Measurements from ENCODE around the gene SPOCD1.

Gene SPOCD1

GRCh38 chr1:31763671-31764311 lies 52.0 kb downstream of the SPOCD1 start:
- TF ChIP-seq CTCF (IDR thresholded peaks at IDR 0.05; ENCODE audit: insufficient read depth, low read length, poor library complexity, severe bottlenecking): no peak
- Histone ChIP-seq H3K36me3 (ENCODE audit: control insufficient read depth, insufficient read depth, low read length) (no peaks in the 10 kb centered on the region), H3K4me3 (replicated peaks; ENCODE audit: low read depth, low read length) (peak overlapping the region; percentile 39), H3K27me3 (replicated peaks; ENCODE audit: control insufficient read depth, insufficient read depth, low read length) (peaks cover 3% of the 10 kb centered on the region)
- no peak for DNase-seq (ENCODE audit: extremely low read depth, insufficient read length)

GRCh38 chr1:31762726-31763670 lies 52.8 kb downstream of the SPOCD1 start:
- Histone ChIP-seq H3K27me3 (replicated peaks; ENCODE audit: control insufficient read depth, insufficient read depth, low read length) (peaks cover 3% of the 10 kb centered on the region), H3K4me3 (replicated peaks; ENCODE audit: low read depth, low read length) (peak overlapping the region; percentile 39), H3K36me3 (ENCODE audit: control insufficient read depth, insufficient read depth, low read length) (no peaks in the 10 kb centered on the region)
- peak; percentile 48 for TF ChIP-seq CTCF (IDR thresholded peaks at IDR 0.05; ENCODE audit: insufficient read depth, low read length, poor library complexity, severe bottlenecking)
- DNase-seq (ENCODE audit: extremely low read depth, insufficient read length): peak; percentile 50

DNA sequence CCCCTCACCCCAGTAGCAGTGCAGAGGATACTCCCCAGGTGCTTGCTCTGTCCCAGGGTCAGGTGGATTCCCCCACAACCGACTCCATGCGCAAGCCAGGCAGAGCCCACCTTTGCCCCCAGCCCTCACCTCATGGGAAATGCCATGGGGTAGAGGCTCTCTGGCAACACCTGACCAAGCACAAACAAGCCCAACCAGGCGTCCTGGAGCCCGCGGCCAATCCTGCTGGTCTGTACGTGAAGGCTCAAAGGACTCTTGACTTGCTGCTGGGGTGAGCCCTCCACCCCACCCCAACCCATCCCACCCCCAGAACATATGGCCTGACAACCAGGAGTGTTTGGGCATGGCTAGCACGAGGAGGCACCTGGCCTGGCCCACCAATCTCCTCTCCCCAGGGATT lies 53.5 kb downstream of the SPOCD1 start:
- Histone ChIP-seq H3K36me3 (ENCODE audit: control insufficient read depth, insufficient read depth, low read length) (no peaks in the 10 kb centered on the region), H3K4me3 (replicated peaks; ENCODE audit: low read depth, low read length) (no peak overlapping the region), H3K27me3 (replicated peaks; ENCODE audit: control insufficient read depth, insufficient read depth, low read length) (peaks cover 3% of the 10 kb centered on the region)
- no peak for TF ChIP-seq CTCF (IDR thresholded peaks at IDR 0.05; ENCODE audit: insufficient read depth, low read length, poor library complexity, severe bottlenecking)
- DNase-seq (ENCODE audit: extremely low read depth, insufficient read length): no peak

- peaks cover 3% of the 10 kb centered on the region for H3K27me3 ChIP-seq (replicated peaks; ENCODE audit: control insufficient read depth, insufficient read depth, low read length)
- no peak overlapping the region for H3K4me3 ChIP-seq (replicated peaks; ENCODE audit: low read depth, low read length)
- no peak for TF ChIP-seq CTCF (IDR thresholded peaks at IDR 0.05; ENCODE audit: insufficient read depth, low read length, poor library complexity, severe bottlenecking)
- DNase-seq (ENCODE audit: extremely low read depth, insufficient read length): no peak
- no peaks in the 10 kb centered on the region for H3K36me3 ChIP-seq (ENCODE audit: control insufficient read depth, insufficient read depth, low read length)
Observed at GRCh38 chr1:31761883-31762282, 53.9 kb downstream of the SPOCD1 start.

DNA sequence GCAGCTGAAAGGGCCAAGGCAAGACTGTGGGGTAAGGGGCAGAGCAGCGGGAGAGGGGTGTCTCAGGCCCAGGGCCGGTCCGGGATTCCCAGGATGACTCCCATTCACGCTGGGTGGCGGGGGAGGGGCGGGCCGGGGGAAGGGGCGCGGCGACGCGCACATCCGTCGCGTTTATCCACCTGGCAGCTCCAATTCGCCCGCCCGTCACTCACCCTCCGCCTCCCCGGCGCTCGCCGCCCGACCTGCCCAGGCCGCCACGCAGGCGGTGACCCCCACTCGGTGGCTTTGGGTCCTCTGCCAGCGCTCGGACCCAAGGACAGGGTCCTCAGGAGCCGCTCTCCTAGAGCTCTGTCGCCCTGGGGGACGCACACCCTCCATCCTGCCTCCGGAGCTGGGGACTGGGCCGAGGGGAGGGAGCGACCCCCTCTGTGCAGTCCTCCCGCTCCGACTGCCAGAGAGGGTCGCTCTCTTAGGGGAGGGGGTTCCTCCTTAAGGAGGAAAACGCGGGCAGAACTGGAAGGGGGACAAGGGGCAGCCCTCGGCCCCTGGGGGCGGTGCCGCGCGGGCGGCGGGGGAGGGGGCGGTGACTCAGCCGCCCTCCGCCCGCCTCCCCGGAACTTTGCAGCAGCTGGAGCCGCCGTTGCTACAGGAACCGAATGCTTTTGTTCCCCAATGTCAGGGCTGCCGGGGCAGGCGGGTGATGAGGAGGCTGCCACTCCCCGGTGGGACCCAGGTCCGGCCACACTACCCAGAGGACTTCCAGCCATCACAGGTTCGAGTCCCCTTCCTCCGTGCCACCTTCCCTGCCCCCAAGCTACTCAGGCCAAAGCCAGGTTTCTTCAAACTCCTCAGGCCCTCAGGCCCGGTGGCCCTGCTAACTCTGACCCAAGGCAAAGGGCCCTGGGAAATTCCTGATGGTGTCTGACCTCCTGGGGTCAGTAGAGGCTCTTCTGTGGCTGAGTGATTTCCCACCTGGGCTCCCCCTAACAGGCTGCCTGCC lies 55.1 kb downstream of the SPOCD1 start:
- no peak for TF ChIP-seq CTCF (IDR thresholded peaks at IDR 0.05; ENCODE audit: insufficient read depth, low read length, poor library complexity, severe bottlenecking)
- H3K27me3 ChIP-seq (replicated peaks; ENCODE audit: control insufficient read depth, insufficient read depth, low read length): peaks cover 3% of the 10 kb centered on the region
- H3K36me3 ChIP-seq (ENCODE audit: control insufficient read depth, insufficient read depth, low read length): no peaks in the 10 kb centered on the region
- peak; percentile 47 for DNase-seq (ENCODE audit: extremely low read depth, insufficient read length)
- peak overlapping the region; percentile 49 for H3K4me3 ChIP-seq (replicated peaks; ENCODE audit: low read depth, low read length)

Data from GM06990 (cell line).